ENCODE measurements around the gene KRTAP4-7.
"Not testable (repeated sequence)": the region's sequence is repeated elsewhere in the genome, so short reads cannot be mapped to it uniquely, and the experiment has no call there.

Gene KRTAP4-7

DNA sequence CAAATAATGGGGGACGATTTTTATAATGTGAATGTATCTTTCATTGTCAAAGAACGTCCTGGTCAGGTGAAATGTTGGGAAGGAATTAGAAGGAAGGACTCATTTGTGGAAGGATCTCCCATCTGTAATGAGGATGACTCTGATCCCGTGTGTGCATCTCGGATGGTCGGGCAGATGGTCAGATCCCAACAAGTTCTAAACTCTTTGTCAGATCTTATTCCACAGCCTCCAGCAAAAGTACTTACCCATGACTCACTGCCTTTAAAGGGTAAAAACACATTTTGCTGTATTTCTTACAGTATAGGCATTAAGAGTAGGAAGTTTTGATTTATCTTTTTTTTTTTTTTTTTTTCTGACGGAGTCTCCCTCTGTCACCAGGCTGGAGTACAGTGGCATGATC lies 14.5 kb downstream of the KRTAP4-7 start:
- no peak overlapping the region for H3K23ac ChIP-seq (ENCODE audit: low read length in 2 of 2)
- H3K36me3 ChIP-seq (ENCODE audit: control insufficient read depth in 1 of 2, insufficient read depth in 2 of 2, low read depth in 1 of 2, low read length in 2 of 2), result no peaks in the 10 kb centered on the region
- H3K9ac ChIP-seq (ENCODE audit: low read length), result no peak overlapping the region
- no peak overlapping the region for H3K4ac ChIP-seq (ENCODE audit: low read depth in 1 of 2, low read length in 2 of 2)
- H3K14ac ChIP-seq (ENCODE audit: low read length in 2 of 2), result no peak overlapping the region
- H4K8ac ChIP-seq (ENCODE audit: low read length), result no peak overlapping the region
- no peak overlapping the region for H3K4me2 ChIP-seq (ENCODE audit: low read length, poor library complexity, severe bottlenecking)
- no peaks in the 10 kb centered on the region for H3K9me3 ChIP-seq (ENCODE audit: control insufficient read depth, low read length)
- H3K18ac ChIP-seq (ENCODE audit: low read depth in 1 of 2, low read length in 2 of 2), result no peak overlapping the region
- no peak overlapping the region for H3K4me3 ChIP-seq (ENCODE audit: insufficient read depth in 1 of 2, low read depth in 1 of 2, low read length in 2 of 2)
- no peak overlapping the region for H4K91ac ChIP-seq (ENCODE audit: low read length)
- H2BK120ac ChIP-seq (ENCODE audit: low read depth, low read length), result no peak overlapping the region
- H3K4me1 ChIP-seq (ENCODE audit: control insufficient read depth, insufficient read depth, low read depth, low read length), result peaks cover 13% of the 10 kb centered on the region
- no peak overlapping the region for H2BK15ac ChIP-seq (ENCODE audit: low read depth, poor library complexity, severe bottlenecking)
- no peak overlapping the region for H2AFZ ChIP-seq (ENCODE audit: low read depth, low read length)
- H2BK5ac ChIP-seq (ENCODE audit: low read depth, low read length, poor library complexity, severe bottlenecking), result no peak overlapping the region
- H3K79me1 ChIP-seq (replicated peaks; ENCODE audit: low read length, poor library complexity, severe bottlenecking), result no peaks in the 10 kb centered on the region
- H3K27ac ChIP-seq (ENCODE audit: low read length, poor library complexity, severe bottlenecking), result peak overlapping the region; percentile 66
- no peak for DNase-seq
- 66% methylated on average over 5 of the region's 6 CpGs for WGBS
- H2AK5ac ChIP-seq (ENCODE audit: low read length, severe bottlenecking), result no peak overlapping the region
- no peak overlapping the region for H2BK12ac ChIP-seq (ENCODE audit: low read length in 2 of 2)
- H3K27me3 ChIP-seq (ENCODE audit: control insufficient read depth in 1 of 2, insufficient read depth in 1 of 2, low read length in 2 of 2), result no peaks in the 10 kb centered on the region

GRCh38 chr17:41099682-41100480 lies 15.9 kb downstream of the KRTAP4-7 start:
- H2AK5ac ChIP-seq (ENCODE audit: low read length, severe bottlenecking), result peak overlapping the region; percentile 97
- not testable (repeated sequence) for H3K9ac ChIP-seq (ENCODE audit: low read length); H3K14ac ChIP-seq (ENCODE audit: low read length in 2 of 2); H2AFZ ChIP-seq (ENCODE audit: low read depth, low read length); H4K8ac ChIP-seq (ENCODE audit: low read length); H3K36me3 ChIP-seq (ENCODE audit: control insufficient read depth in 1 of 2, insufficient read depth in 2 of 2, low read depth in 1 of 2, low read length in 2 of 2); H2BK12ac ChIP-seq (ENCODE audit: low read length in 2 of 2); H3K4me3 ChIP-seq (ENCODE audit: insufficient read depth in 1 of 2, low read depth in 1 of 2, low read length in 2 of 2); H4K91ac ChIP-seq (ENCODE audit: low read length); H3K9me3 ChIP-seq (ENCODE audit: control insufficient read depth, low read length); H2BK120ac ChIP-seq (ENCODE audit: low read depth, low read length); H3K27me3 ChIP-seq (ENCODE audit: control insufficient read depth in 1 of 2, insufficient read depth in 1 of 2, low read length in 2 of 2); H3K23ac ChIP-seq (ENCODE audit: low read length in 2 of 2); H3K4ac ChIP-seq (ENCODE audit: low read depth in 1 of 2, low read length in 2 of 2); H3K79me1 ChIP-seq (replicated peaks; ENCODE audit: low read length, poor library complexity, severe bottlenecking); H2BK15ac ChIP-seq (ENCODE audit: low read depth, poor library complexity, severe bottlenecking); H3K18ac ChIP-seq (ENCODE audit: low read depth in 1 of 2, low read length in 2 of 2); H3K4me2 ChIP-seq (ENCODE audit: low read length, poor library complexity, severe bottlenecking)
- H2BK5ac ChIP-seq (ENCODE audit: low read depth, low read length, poor library complexity, severe bottlenecking), result peak overlapping the region; percentile 31
- H3K4me1 ChIP-seq (ENCODE audit: control insufficient read depth, insufficient read depth, low read depth, low read length), result peaks cover 13% of the 10 kb centered on the region
- H3K27ac ChIP-seq (ENCODE audit: low read length, poor library complexity, severe bottlenecking), result peak overlapping the region; percentile 51
- peak; percentile 45 for DNase-seq
- WGBS, result 82% methylated on average over 6 of the region's 7 CpGs

GRCh38 chr17:41101586-41102259 lies 17.8 kb downstream of the KRTAP4-7 start, which contains the start of gene KRTAP4-16:
KRTAP4-16 (minus strand) TSS chr17:41102209; CDS start chr17:41102209, 0 bp downstream.
- peaks cover 17% of the 10 kb centered on the region for H3K4me1 ChIP-seq (ENCODE audit: control insufficient read depth, insufficient read depth, low read depth, low read length)
- H2BK5ac ChIP-seq (ENCODE audit: low read depth, low read length, poor library complexity, severe bottlenecking), result no peak within 1 kb of the TSS
- H2AK5ac ChIP-seq (ENCODE audit: low read length, severe bottlenecking), result no peak within 1 kb of the TSS
- H3K4ac ChIP-seq (ENCODE audit: low read depth in 1 of 2, low read length in 2 of 2), result no peak within 1 kb of the TSS
- no peaks in the 10 kb centered on the region for H3K9me3 ChIP-seq (ENCODE audit: control insufficient read depth, low read length)
- no peaks in the 10 kb centered on the region for H3K79me1 ChIP-seq (replicated peaks; ENCODE audit: low read length, poor library complexity, severe bottlenecking)
- H2AFZ ChIP-seq (ENCODE audit: low read depth, low read length), result no peak within 1 kb of the TSS
- peak within 1 kb of the TSS; percentile 23 for H4K91ac ChIP-seq (ENCODE audit: low read length)
- no peak within 1 kb of the TSS for H4K8ac ChIP-seq (ENCODE audit: low read length)
- peak within 1 kb of the TSS in 1 of 2 experiments; percentile 77 for H3K14ac ChIP-seq (ENCODE audit: low read length in 2 of 2)
- H3K23ac ChIP-seq (ENCODE audit: low read length in 2 of 2), result peak within 1 kb of the TSS in 1 of 2 experiments; percentile 60
- H3K36me3 ChIP-seq (ENCODE audit: control insufficient read depth in 1 of 2, insufficient read depth in 2 of 2, low read depth in 1 of 2, low read length in 2 of 2), result no peaks in the 10 kb centered on the region
- no peak within 1 kb of the TSS for H2BK15ac ChIP-seq (ENCODE audit: low read depth, poor library complexity, severe bottlenecking)
- H3K4me3 ChIP-seq (ENCODE audit: insufficient read depth in 1 of 2, low read depth in 1 of 2, low read length in 2 of 2), result no peak within 1 kb of the TSS
- no peak within 1 kb of the TSS for H3K4me2 ChIP-seq (ENCODE audit: low read length, poor library complexity, severe bottlenecking)
- H3K27me3 ChIP-seq (ENCODE audit: control insufficient read depth in 1 of 2, insufficient read depth in 1 of 2, low read length in 2 of 2), result no peaks in the 10 kb centered on the region
- no peak for DNase-seq
- no peak within 1 kb of the TSS for H2BK120ac ChIP-seq (ENCODE audit: low read depth, low read length)
- no peak within 1 kb of the TSS for H2BK12ac ChIP-seq (ENCODE audit: low read length in 2 of 2)
- H3K9ac ChIP-seq (ENCODE audit: low read length), result no peak within 1 kb of the TSS
- 68% methylated on average over 9 of the region's 10 CpGs for WGBS
- no peak within 1 kb of the TSS for H3K27ac ChIP-seq (ENCODE audit: low read length, poor library complexity, severe bottlenecking)
- no peak within 1 kb of the TSS for H3K18ac ChIP-seq (ENCODE audit: low read depth in 1 of 2, low read length in 2 of 2)

- Histone ChIP-seq H2BK15ac (ENCODE audit: low read depth, poor library complexity, severe bottlenecking) (no peak overlapping the region), H3K36me3 (ENCODE audit: control insufficient read depth in 1 of 2, insufficient read depth in 2 of 2, low read depth in 1 of 2, low read length in 2 of 2) (no peaks in the 10 kb centered on the region), H2AFZ (ENCODE audit: low read depth, low read length) (no peak overlapping the region), H2BK120ac (ENCODE audit: low read depth, low read length) (no peak overlapping the region), H3K27ac (ENCODE audit: low read length, poor library complexity, severe bottlenecking) (peak overlapping the region; percentile 83), H4K91ac (ENCODE audit: low read length) (no peak overlapping the region), H3K14ac (ENCODE audit: low read length in 2 of 2) (no peak overlapping the region), H2BK5ac (ENCODE audit: low read depth, low read length, poor library complexity, severe bottlenecking) (no peak overlapping the region), H4K8ac (ENCODE audit: low read length) (no peak overlapping the region), H3K79me1 (replicated peaks; ENCODE audit: low read length, poor library complexity, severe bottlenecking) (no peaks in the 10 kb centered on the region), H3K18ac (ENCODE audit: low read depth in 1 of 2, low read length in 2 of 2) (no peak overlapping the region), H3K4me3 (ENCODE audit: insufficient read depth in 1 of 2, low read depth in 1 of 2, low read length in 2 of 2) (no peak overlapping the region), H3K27me3 (ENCODE audit: control insufficient read depth in 1 of 2, insufficient read depth in 1 of 2, low read length in 2 of 2) (no peaks in the 10 kb centered on the region), H3K9me3 (ENCODE audit: control insufficient read depth, low read length) (no peaks in the 10 kb centered on the region), H2AK5ac (ENCODE audit: low read length, severe bottlenecking) (no peak overlapping the region), H3K4me2 (ENCODE audit: low read length, poor library complexity, severe bottlenecking) (no peak overlapping the region), H3K4ac (ENCODE audit: low read depth in 1 of 2, low read length in 2 of 2) (no peak overlapping the region), H2BK12ac (ENCODE audit: low read length in 2 of 2) (no peak overlapping the region), H3K23ac (ENCODE audit: low read length in 2 of 2) (no peak overlapping the region), H3K4me1 (ENCODE audit: control insufficient read depth, insufficient read depth, low read depth, low read length) (peaks cover 9% of the 10 kb centered on the region), H3K9ac (ENCODE audit: low read length) (no peak overlapping the region)
- no CpG with 5 or more reads among the region's 1 CpG for WGBS
- DNase-seq, result peak; percentile 13
These were observed 19.9 kb downstream of the KRTAP4-7 start for GRCh38 chr17:41103896-41104295.

Measured in mesenchymal stem cell (in vitro differentiated cells and primary cell).